Fibroblast of lung (primary cell): Measurements from ENCODE around the gene MSL2.

Source experiments
- EZH2 ChIP-seq: IDR thresholded peaks from 2 replicates; pipeline ENCODE4 v1.5.1; 2012; ENCODE audit warnings: low read length, control low read depth, mild to moderate bottlenecking; ENCODE audit errors: missing control alignments
- TF ChIP-seq, protein P1 (sequence below), 2 donors: IDR thresholded peaks in 1 of 2; conservative IDR thresholded peaks in 1 of 2; 1 replicate in 1 of 2; 2 replicates in 1 of 2; pipeline ENCODE4 v1.5.1; 2011 to 2012; ENCODE audit warnings: low read length in 2 of 2, control low read depth in 1 of 2, inconsistent platforms in 1 of 2, low read depth in 1 of 2, mild to moderate bottlenecking in 1 of 2

DNA sequence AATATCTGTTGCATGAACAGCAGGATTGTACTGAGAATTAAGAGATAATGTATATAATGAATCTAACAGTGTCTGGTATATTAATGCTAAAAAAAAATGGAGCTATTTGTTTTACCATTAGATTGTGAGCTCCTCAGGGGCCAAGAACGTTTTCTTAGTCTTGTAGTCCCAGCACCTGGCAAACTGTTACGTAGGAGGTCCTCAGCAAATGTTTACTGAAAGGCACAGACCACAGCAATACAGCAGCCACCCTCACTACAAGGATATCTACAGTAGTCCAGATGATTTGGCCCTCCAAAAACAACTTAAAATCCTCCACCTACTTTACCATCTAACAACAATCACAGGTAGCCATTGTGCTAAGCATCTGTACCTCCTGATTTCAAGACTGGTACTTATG, 59.7 kb downstream of the MSL2 start:
- no peak for TF ChIP-seq EZH2
- TF ChIP-seq, protein P1, sequence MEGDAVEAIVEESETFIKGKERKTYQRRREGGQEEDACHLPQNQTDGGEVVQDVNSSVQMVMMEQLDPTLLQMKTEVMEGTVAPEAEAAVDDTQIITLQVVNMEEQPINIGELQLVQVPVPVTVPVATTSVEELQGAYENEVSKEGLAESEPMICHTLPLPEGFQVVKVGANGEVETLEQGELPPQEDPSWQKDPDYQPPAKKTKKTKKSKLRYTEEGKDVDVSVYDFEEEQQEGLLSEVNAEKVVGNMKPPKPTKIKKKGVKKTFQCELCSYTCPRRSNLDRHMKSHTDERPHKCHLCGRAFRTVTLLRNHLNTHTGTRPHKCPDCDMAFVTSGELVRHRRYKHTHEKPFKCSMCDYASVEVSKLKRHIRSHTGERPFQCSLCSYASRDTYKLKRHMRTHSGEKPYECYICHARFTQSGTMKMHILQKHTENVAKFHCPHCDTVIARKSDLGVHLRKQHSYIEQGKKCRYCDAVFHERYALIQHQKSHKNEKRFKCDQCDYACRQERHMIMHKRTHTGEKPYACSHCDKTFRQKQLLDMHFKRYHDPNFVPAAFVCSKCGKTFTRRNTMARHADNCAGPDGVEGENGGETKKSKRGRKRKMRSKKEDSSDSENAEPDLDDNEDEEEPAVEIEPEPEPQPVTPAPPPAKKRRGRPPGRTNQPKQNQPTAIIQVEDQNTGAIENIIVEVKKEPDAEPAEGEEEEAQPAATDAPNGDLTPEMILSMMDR (conservative IDR thresholded peaks at IDR 0.05 in 1 of 2, IDR thresholded peaks at IDR 0.05 in 1 of 2; ENCODE audit: low read depth in 1 of 2, low read length in 2 of 2), result no peak
